GM19099 (cell line): ENCODE measurements around the gene S1PR3.

Experiments
- POLR2A ChIP-seq: IDR thresholded peaks from 3 replicates; pipeline ENCODE4 v1.6.1; 2011; ENCODE audit warnings: low read depth; ENCODE audit not compliant: insufficient read length; ENCODE audit errors: extremely low read depth

Gene S1PR3

GRCh38 chr9:89048616-89049015 is 57.3 kb downstream of the S1PR3 start:
- no peak for TF ChIP-seq POLR2A

GRCh38 chr9:89049646-89050045 is 58.4 kb downstream of the S1PR3 start:
- no peak for TF ChIP-seq POLR2A

GRCh38 chr9:89051421-89052025 is 60.3 kb downstream of the S1PR3 start:
- TF ChIP-seq POLR2A, result no peak

- TF ChIP-seq POLR2A, result no peak
These were observed 61.3 kb downstream of the S1PR3 start for GRCh38 chr9:89052470-89053097.

GRCh38 chr9:89053301-89053700 is 62.0 kb downstream of the S1PR3 start:
- no peak for TF ChIP-seq POLR2A
